CD4-positive, CD25-positive, alpha-beta regulatory T cell (primary cell): ENCODE measurements around the gene CACNA2D3. TPM values are rescaled to one million over a fixed set of nuclear protein-coding genes. Genes with fewer than 3 reads are reported as not detected.

Source experiments
- ATAC-seq, 2 donors: fragments of 150-1000 bp; cut with Tn5 transposase; one replicate each; pipeline ENCODE4 v1.10.0; 2021; ENCODE audit warnings: low read depth in 2 of 2, moderate number of reproducible peaks in 2 of 2, moderate library complexity in 1 of 2
- DNase-seq, 3 donors: peaks; one replicate each; pipeline versions ENCODE4 v3.0.0 to v3.0.0-alpha.2; 2012 to 2022; ENCODE audit warnings: mixed read lengths in 1 of 3
- H3K27ac ChIP-seq: one replicate; pipeline ENCODE4 v1.7.0; 2013; ENCODE audit warnings: mild to moderate bottlenecking, low read length; ENCODE audit not compliant: insufficient read depth, poor library complexity, severe bottlenecking
- H3K27me3 ChIP-seq: one replicate; pipeline ENCODE4 v1.7.0; 2013; ENCODE audit warnings: low read length; ENCODE audit not compliant: control insufficient read depth, insufficient read depth
- H3K36me3 ChIP-seq: one replicate; pipeline ENCODE4 v1.7.0; 2013; ENCODE audit warnings: mild to moderate bottlenecking, low read length, moderate library complexity; ENCODE audit not compliant: control insufficient read depth, insufficient read depth
- H3K4me1 ChIP-seq: 2 replicates; pipeline ENCODE4 v1.7.0; 2013; ENCODE audit warnings: mild to moderate bottlenecking, low read length; ENCODE audit not compliant: insufficient read depth, control insufficient read depth, poor library complexity, severe bottlenecking
- H3K4me3 ChIP-seq: one replicate; pipeline ENCODE4 v1.7.0; 2013; ENCODE audit warnings: low read depth, mild to moderate bottlenecking, low read length, moderate library complexity
- H3K9me3 ChIP-seq, 2 experiments: 1 replicate in 1 of 2; 2 replicates in 1 of 2; pipeline ENCODE4 v1.7.0; 2013; ENCODE audit warnings: low read length in 2 of 2, mild to moderate bottlenecking in 1 of 2, moderate library complexity in 1 of 2; ENCODE audit not compliant: control insufficient read depth in 2 of 2
- H3K27ac Mint-ChIP-seq, 3 donors: one replicate each; pipeline ENCODE4 v1.8.0; 2020 to 2022; ENCODE audit warnings: mild to moderate bottlenecking in 3 of 3, mixed read lengths in 3 of 3, moderate library complexity in 2 of 3
- H3K27me3 Mint-ChIP-seq: one replicate; pipeline ENCODE4 v1.8.0; 2022; ENCODE audit warnings: mild to moderate bottlenecking, mixed read lengths
- H3K36me3 Mint-ChIP-seq: one replicate; pipeline ENCODE4 v1.8.0; 2020; ENCODE audit warnings: mixed read lengths
- H3K4me1 Mint-ChIP-seq, 4 donors: one replicate each; pipeline ENCODE4 v1.8.0; 2020 to 2022; ENCODE audit warnings: mixed read lengths in 4 of 4, mild to moderate bottlenecking in 1 of 4
- H3K4me3 Mint-ChIP-seq, 4 donors: one replicate each; pipeline ENCODE4 v1.8.0; 2020 to 2022; ENCODE audit warnings: mild to moderate bottlenecking in 4 of 4, mixed read lengths in 4 of 4, moderate library complexity in 3 of 4
- H3K9me3 Mint-ChIP-seq, 7 donors: one replicate each; pipeline ENCODE4 v1.8.0; 2020 to 2022; ENCODE audit warnings: mixed read lengths in 7 of 7, mild to moderate bottlenecking in 3 of 7, moderate library complexity in 2 of 7
- polyA plus RNA-seq, 4 donors: library from polyadenylated mRNA; unstranded; fragments of 300-500 nt; fragmentation: Illumina TruSeq; gene quantifications; one replicate each; pipeline ENCODE4 v1.2.3, GENCODE V29; 2021
- total RNA-seq: library from RNA; stranded (reverse); gene quantifications from one replicate; pipeline ENCODE4 v1.2.3, GENCODE V29; 2022

Gene CACNA2D3
- total and polyA plus RNA-seq, 5 donors from 2014 or later, result not detected

- Mint-ChIP-seq H3K4me3 (no peak overlapping the region), H3K36me3 (no peaks in the 10 kb centered on the region), H3K4me1 (no peaks in the 10 kb centered on the region), H3K27me3 (no peaks in the 10 kb centered on the region), H3K9me3 (peaks cover 0 to 4% (median 2%) of the 10 kb centered on the region in 7 donors), H3K27ac (no peak overlapping the region)
- H3K27ac ChIP-seq, result no peak overlapping the region
- H3K9me3 ChIP-seq, result no peaks in the 10 kb centered on the region
- H3K27me3 ChIP-seq, result no peaks in the 10 kb centered on the region
- DNase-seq (no peak), ATAC-seq (no peak)
- no peaks in the 10 kb centered on the region for H3K4me1 ChIP-seq
- H3K36me3 ChIP-seq, result no peaks in the 10 kb centered on the region
- H3K4me3 ChIP-seq, result no peak overlapping the region
Measured at GRCh38 chr3:54531741-54532140, 409.4 kb downstream of the CACNA2D3 start.

DNA sequence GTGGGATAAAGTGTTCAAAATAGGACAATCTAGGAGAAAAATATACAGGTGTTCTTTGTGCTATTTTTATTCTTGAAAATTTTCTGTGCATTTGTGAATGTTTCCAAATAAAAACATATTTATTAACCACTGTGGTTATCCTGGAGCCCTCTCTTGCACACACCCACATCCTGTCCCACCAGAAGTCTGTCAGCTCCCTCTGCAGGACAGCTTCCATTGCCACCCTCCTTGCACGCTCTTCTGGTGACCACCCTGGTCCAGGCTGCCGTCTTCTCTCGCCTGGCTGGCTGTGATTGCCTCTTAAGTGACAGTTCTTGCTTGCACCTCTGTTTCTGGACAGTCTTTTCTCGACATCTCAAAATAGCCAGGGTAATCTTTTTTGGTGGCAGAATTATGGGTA is 411.5 kb downstream of the CACNA2D3 start:
- H3K27me3 Mint-ChIP-seq, result no peaks in the 10 kb centered on the region
- Histone ChIP-seq H3K36me3 (no peaks in the 10 kb centered on the region), H3K27ac (no peak overlapping the region), H3K4me3 (no peak overlapping the region), H3K27me3 (no peaks in the 10 kb centered on the region), H3K9me3 (no peaks in the 10 kb centered on the region), H3K4me1 (no peaks in the 10 kb centered on the region)
- H3K27ac Mint-ChIP-seq, result no peak overlapping the region
- DNase-seq (no peak), ATAC-seq (no peak)
- no peaks in the 10 kb centered on the region for H3K36me3 Mint-ChIP-seq
- H3K4me1 Mint-ChIP-seq, result no peaks in the 10 kb centered on the region
- H3K9me3 Mint-ChIP-seq, result peaks cover 0 to 4% (median 2%) of the 10 kb centered on the region in 7 donors
- H3K4me3 Mint-ChIP-seq, result no peak overlapping the region

DNA sequence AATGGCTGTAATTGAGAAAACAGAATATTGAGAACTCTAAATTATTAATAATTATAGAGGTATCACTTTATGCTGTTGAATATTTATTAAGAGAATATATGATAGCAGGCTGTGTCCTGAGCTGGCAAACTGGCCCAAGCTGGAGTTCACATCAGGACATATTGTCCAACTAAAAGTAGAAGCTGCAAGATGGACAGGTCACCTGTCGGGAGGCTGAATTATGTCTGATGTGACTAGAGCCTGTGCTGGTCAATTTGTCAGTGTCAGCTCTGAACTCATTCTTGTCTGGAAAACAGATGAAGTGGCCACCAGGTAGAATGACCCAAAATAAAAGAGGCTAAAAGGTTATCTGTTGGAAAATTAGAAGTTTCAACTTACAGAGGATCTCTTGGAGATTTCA is 413.3 kb downstream of the CACNA2D3 start:
- no peaks in the 10 kb centered on the region for H3K4me1 Mint-ChIP-seq
- H3K9me3 Mint-ChIP-seq, result peaks cover 0 to 4% (median 2%) of the 10 kb centered on the region in 7 donors
- no peak overlapping the region for H3K27ac Mint-ChIP-seq
- H3K36me3 Mint-ChIP-seq, result no peaks in the 10 kb centered on the region
- no peaks in the 10 kb centered on the region for H3K27me3 ChIP-seq
- no peak for DNase-seq
- H3K9me3 ChIP-seq, result no peaks in the 10 kb centered on the region
- ATAC-seq, result no peak
- no peak overlapping the region for H3K27ac ChIP-seq
- H3K36me3 ChIP-seq, result no peaks in the 10 kb centered on the region
- no peak overlapping the region for H3K4me3 ChIP-seq
- H3K27me3 Mint-ChIP-seq, result no peaks in the 10 kb centered on the region
- no peak overlapping the region for H3K4me3 Mint-ChIP-seq
- no peaks in the 10 kb centered on the region for H3K4me1 ChIP-seq

GRCh38 chr3:54536450-54536849 is 414.1 kb downstream of the CACNA2D3 start:
- Mint-ChIP-seq H3K36me3 (no peaks in the 10 kb centered on the region), H3K9me3 (peaks cover 0 to 4% (median 2%) of the 10 kb centered on the region in 7 donors), H3K27me3 (no peaks in the 10 kb centered on the region), H3K4me3 (no peak overlapping the region), H3K27ac (no peak overlapping the region), H3K4me1 (no peaks in the 10 kb centered on the region)
- Histone ChIP-seq H3K36me3 (no peaks in the 10 kb centered on the region), H3K27ac (no peak overlapping the region), H3K27me3 (no peaks in the 10 kb centered on the region), H3K4me1 (no peaks in the 10 kb centered on the region), H3K9me3 (no peaks in the 10 kb centered on the region), H3K4me3 (no peak overlapping the region)
- no peak for ATAC-seq
- no peak for DNase-seq

DNA sequence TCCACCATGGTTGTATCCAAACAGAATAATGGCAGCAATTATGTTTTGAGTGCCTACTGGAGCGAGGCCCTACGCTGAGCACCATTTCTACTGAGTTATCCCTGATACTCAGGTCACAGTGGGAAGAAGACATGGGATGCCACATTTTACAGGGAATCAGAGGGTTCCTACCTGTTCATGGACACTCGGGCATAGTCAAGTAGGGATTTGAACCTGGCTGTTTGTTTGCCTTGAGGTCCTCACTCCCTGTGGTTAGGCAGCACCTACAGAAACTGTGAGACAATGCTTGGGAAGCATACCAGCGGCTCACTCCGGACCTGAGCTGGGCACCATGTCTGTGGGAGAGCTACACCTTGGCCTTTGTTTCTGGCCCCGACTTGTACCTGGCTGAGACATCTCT is 415.2 kb downstream of the CACNA2D3 start:
- H3K36me3 ChIP-seq, result no peaks in the 10 kb centered on the region
- H3K27ac ChIP-seq, result no peak overlapping the region
- H3K36me3 Mint-ChIP-seq, result no peaks in the 10 kb centered on the region
- no peaks in the 10 kb centered on the region for H3K27me3 Mint-ChIP-seq
- no peak for DNase-seq
- H3K4me1 ChIP-seq, result no peaks in the 10 kb centered on the region
- no peaks in the 10 kb centered on the region for H3K4me1 Mint-ChIP-seq
- no peak overlapping the region for H3K4me3 Mint-ChIP-seq
- no peaks in the 10 kb centered on the region for H3K9me3 ChIP-seq
- no peaks in the 10 kb centered on the region for H3K27me3 ChIP-seq
- H3K27ac Mint-ChIP-seq, result no peak overlapping the region
- peaks cover 0 to 4% (median 1%) of the 10 kb centered on the region in 7 donors for H3K9me3 Mint-ChIP-seq
- no peak overlapping the region for H3K4me3 ChIP-seq
- ATAC-seq, result no peak

- Histone ChIP-seq H3K27me3 (no peaks in the 10 kb centered on the region), H3K4me1 (no peaks in the 10 kb centered on the region), H3K9me3 (no peaks in the 10 kb centered on the region), H3K4me3 (no peak overlapping the region), H3K27ac (no peak overlapping the region), H3K36me3 (no peaks in the 10 kb centered on the region)
- no peaks in the 10 kb centered on the region for H3K27me3 Mint-ChIP-seq
- no peak overlapping the region for H3K27ac Mint-ChIP-seq
- no peaks in the 10 kb centered on the region for H3K36me3 Mint-ChIP-seq
- H3K9me3 Mint-ChIP-seq, result peaks cover 0 to 4% (median 2%) of the 10 kb centered on the region in 7 donors
- no peaks in the 10 kb centered on the region for H3K4me1 Mint-ChIP-seq
- no peak for DNase-seq
- H3K4me3 Mint-ChIP-seq, result no peak overlapping the region
- ATAC-seq, result no peak
Measured at GRCh38 chr3:54538346-54538745, 416.0 kb downstream of the CACNA2D3 start.

GRCh38 chr3:54541369-54541768 is 419.0 kb downstream of the CACNA2D3 start:
- Histone ChIP-seq H3K36me3 (no peaks in the 10 kb centered on the region), H3K4me3 (no peak overlapping the region), H3K9me3 (no peaks in the 10 kb centered on the region), H3K27ac (no peak overlapping the region), H3K27me3 (no peaks in the 10 kb centered on the region), H3K4me1 (no peaks in the 10 kb centered on the region)
- Mint-ChIP-seq H3K36me3 (no peaks in the 10 kb centered on the region), H3K4me1 (no peaks in the 10 kb centered on the region), H3K9me3 (peaks cover 0 to 7% (median 2%) of the 10 kb centered on the region in 7 donors), H3K27ac (peak overlapping the region in 1 of 3 donors; percentile 67), H3K27me3 (no peaks in the 10 kb centered on the region), H3K4me3 (no peak overlapping the region)
- DNase-seq (no peak), ATAC-seq (no peak)

- Mint-ChIP-seq H3K9me3 (peaks cover 0 to 9% (median 2%) of the 10 kb centered on the region in 7 donors), H3K4me3 (no peak overlapping the region), H3K27me3 (no peaks in the 10 kb centered on the region), H3K36me3 (no peaks in the 10 kb centered on the region), H3K27ac (no peak overlapping the region), H3K4me1 (no peaks in the 10 kb centered on the region)
- no peaks in the 10 kb centered on the region for H3K27me3 ChIP-seq
- no peak for ATAC-seq
- no peak overlapping the region for H3K27ac ChIP-seq
- no peaks in the 10 kb centered on the region for H3K36me3 ChIP-seq
- H3K4me1 ChIP-seq, result no peaks in the 10 kb centered on the region
- H3K9me3 ChIP-seq, result no peaks in the 10 kb centered on the region
- H3K4me3 ChIP-seq, result no peak overlapping the region
- no peak for DNase-seq
Measured at GRCh38 chr3:54543446-54543845, 421.1 kb downstream of the CACNA2D3 start.
